ENCODE results near the gene GPR157. TPM values are rescaled to one million over a fixed set of nuclear protein-coding genes. Genes with fewer than 3 reads are reported as not detected.

The GPR157 gene
- total RNA-seq, 2 experiments from 2014 or later, result 1.4 to 5.4 TPM

DNA sequence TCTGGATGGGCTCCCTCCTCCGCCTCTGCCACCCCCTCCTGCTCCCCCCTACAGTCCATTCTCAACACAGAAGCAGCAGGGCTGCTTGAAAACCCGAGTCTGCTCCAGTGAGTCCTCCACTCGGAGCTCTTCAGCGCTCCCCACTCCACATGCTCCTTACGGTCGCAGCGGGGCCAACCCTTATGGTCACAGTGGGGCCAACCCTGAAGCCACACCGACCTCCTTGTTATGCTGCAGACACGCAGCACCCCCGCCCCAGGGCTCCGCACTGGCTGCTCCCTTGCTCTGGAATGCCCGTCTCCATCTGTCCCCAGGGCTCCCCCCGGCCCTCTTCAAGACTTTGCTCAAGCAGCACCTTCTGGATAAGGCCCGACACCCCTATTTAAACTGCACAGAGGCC lies 22.6 kb downstream of the GPR157 start:
- no peak overlapping the region for H2AFZ ChIP-seq (ENCODE audit: low read length)
- H3K9me2 ChIP-seq (ENCODE audit: insufficient read depth, low read length), result no peaks in the 10 kb centered on the region
- CTCF ChIA-PET (ENCODE audit: unreplicated experiment), result no interaction called here
- H3K4me1 ChIP-seq (ENCODE audit: insufficient read depth, low read length, poor library complexity, severe bottlenecking), result peaks cover 17% of the 10 kb centered on the region
- H3K9me3 ChIP-seq (ENCODE audit: low read length), result no peaks in the 10 kb centered on the region
- TF ChIP-seq, protein P1, sequence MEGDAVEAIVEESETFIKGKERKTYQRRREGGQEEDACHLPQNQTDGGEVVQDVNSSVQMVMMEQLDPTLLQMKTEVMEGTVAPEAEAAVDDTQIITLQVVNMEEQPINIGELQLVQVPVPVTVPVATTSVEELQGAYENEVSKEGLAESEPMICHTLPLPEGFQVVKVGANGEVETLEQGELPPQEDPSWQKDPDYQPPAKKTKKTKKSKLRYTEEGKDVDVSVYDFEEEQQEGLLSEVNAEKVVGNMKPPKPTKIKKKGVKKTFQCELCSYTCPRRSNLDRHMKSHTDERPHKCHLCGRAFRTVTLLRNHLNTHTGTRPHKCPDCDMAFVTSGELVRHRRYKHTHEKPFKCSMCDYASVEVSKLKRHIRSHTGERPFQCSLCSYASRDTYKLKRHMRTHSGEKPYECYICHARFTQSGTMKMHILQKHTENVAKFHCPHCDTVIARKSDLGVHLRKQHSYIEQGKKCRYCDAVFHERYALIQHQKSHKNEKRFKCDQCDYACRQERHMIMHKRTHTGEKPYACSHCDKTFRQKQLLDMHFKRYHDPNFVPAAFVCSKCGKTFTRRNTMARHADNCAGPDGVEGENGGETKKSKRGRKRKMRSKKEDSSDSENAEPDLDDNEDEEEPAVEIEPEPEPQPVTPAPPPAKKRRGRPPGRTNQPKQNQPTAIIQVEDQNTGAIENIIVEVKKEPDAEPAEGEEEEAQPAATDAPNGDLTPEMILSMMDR (conservative IDR thresholded peaks at IDR 0.05; ENCODE audit: low read length), result no peak
- no peak for TF ChIP-seq EZH2phosphoT487 (IDR thresholded peaks at IDR 0.05; ENCODE audit: borderline replicate concordance, low read depth, low read length)
- no peaks in the 10 kb centered on the region for H3K36me3 ChIP-seq (ENCODE audit: insufficient read depth, low read length)
- DNase-seq (ENCODE audit: low spot score), result no peak
- no peak overlapping the region for H3K4me2 ChIP-seq (ENCODE audit: low read length)
- intact Hi-C loops (cut with micrococcal nuclease; ENCODE audit: unreplicated experiment), result no loop called here
- POLR2A ChIA-PET, result no interaction called here
- no TSS peak for BruUV-seq (replicated peaks)
- no peaks in the 10 kb centered on the region for H3K79me2 ChIP-seq (ENCODE audit: insufficient read depth, low read depth, low read length)
- no peaks in the 10 kb centered on the region for H4K20me1 ChIP-seq (ENCODE audit: insufficient read depth, low read length)
- H3K4me3 ChIP-seq (ENCODE audit: low read depth, low read length, poor library complexity, severe bottlenecking), result no peak overlapping the region
- H3K27ac ChIP-seq (ENCODE audit: low read depth, low read length, poor library complexity, severe bottlenecking), result no peak overlapping the region

DNA sequence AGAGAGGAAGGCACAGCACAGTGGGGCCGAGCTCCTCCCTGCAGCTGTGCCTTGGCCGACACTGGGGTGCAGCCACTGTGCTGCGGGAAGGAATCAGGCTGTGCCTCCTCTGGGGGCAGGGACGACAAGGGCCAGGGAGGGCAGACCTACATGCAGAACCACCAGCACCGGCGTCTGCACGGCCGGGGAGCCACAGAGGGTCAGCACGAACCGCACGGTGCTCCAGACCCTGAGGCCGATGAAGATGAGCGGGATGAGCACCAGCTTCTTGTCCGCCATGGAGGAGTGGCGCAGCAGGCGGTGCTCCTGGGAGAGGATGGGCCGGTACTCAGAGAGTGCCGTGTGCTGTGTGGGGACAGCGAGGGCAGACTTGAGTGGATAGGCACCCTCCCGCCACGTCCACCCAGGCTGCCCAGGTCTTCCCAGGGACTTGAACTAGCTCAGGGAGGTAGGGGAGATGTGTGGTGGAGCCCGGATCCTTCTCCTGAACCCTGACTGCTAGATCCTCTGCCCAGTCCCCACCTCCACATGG lies 23.5 kb downstream of the GPR157 start:
- intact Hi-C loops (cut with micrococcal nuclease; ENCODE audit: unreplicated experiment), result no loop called here

More for the DNA sequence above, 23.5 kb downstream of the GPR157 start:
- Histone ChIP-seq H3K4me1 (ENCODE audit: insufficient read depth, low read length, poor library complexity, severe bottlenecking) (peaks cover 26% of the 10 kb centered on the region), H3K4me3 (ENCODE audit: low read depth, low read length, poor library complexity, severe bottlenecking) (no peak overlapping the region), H3K4me2 (ENCODE audit: low read length) (no peak overlapping the region), H3K9me3 (ENCODE audit: low read length) (no peaks in the 10 kb centered on the region), H3K36me3 (ENCODE audit: insufficient read depth, low read length) (no peaks in the 10 kb centered on the region), H3K79me2 (ENCODE audit: insufficient read depth, low read depth, low read length) (no peaks in the 10 kb centered on the region), H2AFZ (ENCODE audit: low read length) (no peak overlapping the region), H3K9me2 (ENCODE audit: insufficient read depth, low read length) (no peaks in the 10 kb centered on the region), H3K27ac (ENCODE audit: low read depth, low read length, poor library complexity, severe bottlenecking) (no peak overlapping the region), H4K20me1 (ENCODE audit: insufficient read depth, low read length) (no peaks in the 10 kb centered on the region)
- no peak for DNase-seq (ENCODE audit: low spot score)
- BruUV-seq (replicated peaks), result no TSS peak
- CTCF ChIA-PET (ENCODE audit: unreplicated experiment), result no interaction called here
- TF ChIP-seq, protein P1 (conservative IDR thresholded peaks at IDR 0.05; ENCODE audit: low read length), result no peak
- TF ChIP-seq EZH2phosphoT487 (IDR thresholded peaks at IDR 0.05; ENCODE audit: borderline replicate concordance, low read depth, low read length), result no peak
- POLR2A ChIA-PET, result no interaction called here
